Fibroblast of villous mesenchyme (primary cell): ENCODE data around the gene SLC22A12. TPM values are rescaled to one million over a fixed set of nuclear protein-coding genes. Genes with fewer than 3 reads are reported as not detected.

ENCODE experiments used
- DNase-seq: peaks from one replicate; pipeline ENCODE4 v3.0.0-alpha.2; 2010; ENCODE audit warnings: low read depth
- H3K4me3 ChIP-seq: 2 replicates; pipeline ENCODE4 v1.5.1; 2011; ENCODE audit warnings: low read depth, mild to moderate bottlenecking, low read length
- CTCF ChIP-seq: IDR thresholded peaks from 2 replicates; pipeline ENCODE4 v1.5.1; 2012; ENCODE audit warnings: low read depth, mild to moderate bottlenecking, low read length; ENCODE audit not compliant: insufficient read depth
- total RNA-seq: library from RNA; depleted of rRNA; stranded (reverse); fragments of >200 nt; gene quantifications from 2 replicates; pipeline ENCODE4 v1.2.3, GENCODE V29; 2012

SLC22A12 gene
- total RNA-seq, 1 donor: not detected

- TF ChIP-seq CTCF: no peak
- no peak overlapping the region for H3K4me3 ChIP-seq
- no peak for DNase-seq
Measured at GRCh38 chr11:64648551-64648950, 57.5 kb downstream of the SLC22A12 start.

- peak; percentile 16 for DNase-seq
- TF ChIP-seq CTCF: peak; percentile 56
Measured at GRCh38 chr11:64649291-64649697, 58.3 kb downstream of the SLC22A12 start.

GRCh38 chr11:64650923-64651523, 60.0 kb downstream of the SLC22A12 start:
- peak; percentile 18 for DNase-seq
- no peak overlapping the region for H3K4me3 ChIP-seq
- TF ChIP-seq CTCF: peak; percentile 57

More at GRCh38 chr11:64649291-64649697, 58.3 kb downstream of the SLC22A12 start:
- no peak overlapping the region for H3K4me3 ChIP-seq

Other genes starting within 250 kb of the SLC22A12 start
- gene RPS6KA4, start 232.1 kb upstream of the SLC22A12 start, total RNA-seq: 35.8 and 48.0 TPM in 2 replicates
- gene SLC22A11, start 35.3 kb upstream of the SLC22A12 start, total RNA-seq: under 0.01 TPM in 1 of 2 replicates, not detected in the other
- 2.6 and 5.2 TPM in 2 replicates for gene NRXN2, start 132.0 kb downstream of the SLC22A12 start, total RNA-seq
- 10.3 and 12.5 TPM in 2 replicates for gene RASGRP2, start 152.9 kb downstream of the SLC22A12 start, total RNA-seq
- gene PYGM, start 168.8 kb downstream of the SLC22A12 start, total RNA-seq: 0.64 and 1.7 TPM in 2 replicates
- 95.3 and 95.9 TPM in 2 replicates for gene SF1, start 187.3 kb downstream of the SLC22A12 start, total RNA-seq
- gene MAP4K2, start 212.0 kb downstream of the SLC22A12 start, total RNA-seq: 10.8 and 16.4 TPM in 2 replicates
- gene MEN1, start 219.3 kb downstream of the SLC22A12 start, total RNA-seq: 13.5 and 17.7 TPM in 2 replicates